Heart left ventricle (tissue), 16 donors: ENCODE results near the gene TAB2. TPM values are rescaled to one million over a fixed set of nuclear protein-coding genes. Genes with fewer than 3 reads are reported as not detected.

Source experiments
- ATAC-seq, 4 donors: fragments of 200-7000 bp; cut with Tn5 transposase; one replicate each; pipeline ENCODE4 v1.9.1; 2020 to 2022; ENCODE audit warnings: moderate library complexity in 4 of 4, mild to moderate bottlenecking in 3 of 4, moderate number of reproducible peaks in 1 of 4
- DNase-seq, 5 donors: peaks; one replicate each; pipeline ENCODE4 v3.0.0-alpha.2; 2020
- H3K27ac ChIP-seq, 12 donors: fragments of 200-600 bp; sonication (generic) in 4 of 12; one replicate each; pipeline versions ENCODE4 v1.5.0 to v1.8.0; 2016 to 2022; ENCODE audit warnings: mild to moderate bottlenecking in 2 of 12
- H3K27me3 ChIP-seq, 9 donors: fragments of 200-600 bp; sonication (generic) in 2 of 9; one replicate each; pipeline versions ENCODE4 v1.5.1 to v1.8.0; 2016 to 2022; ENCODE audit warnings: mild to moderate bottlenecking in 3 of 9
- H3K36me3 ChIP-seq, 9 donors: fragments of 200-600 bp; sonication (generic) in 2 of 9; one replicate each; pipeline versions ENCODE4 v1.5.0 to v1.8.0; 2018 to 2022; ENCODE audit warnings: mild to moderate bottlenecking in 2 of 9
- H3K4me1 ChIP-seq, 12 donors: fragments of 200-600 bp; sonication (generic) in 4 of 12; one replicate each; pipeline versions ENCODE4 v1.5.0 to v1.8.0; 2016 to 2022; ENCODE audit warnings: mild to moderate bottlenecking in 3 of 12
- H3K4me3 ChIP-seq, 12 donors: fragments of 200-600 bp; sonication (generic) in 4 of 12; one replicate each; pipeline versions ENCODE4 v1.5.0 to v1.8.0; 2017 to 2022; ENCODE audit warnings: mild to moderate bottlenecking in 9 of 12, moderate library complexity in 4 of 12
- H3K9me3 ChIP-seq, 12 donors: fragments of 200-600 bp; sonication (generic) in 4 of 12; one replicate each; pipeline versions ENCODE4 v1.5.0 to v1.8.0; 2016 to 2022; ENCODE audit warnings: mild to moderate bottlenecking in 1 of 12
- CTCF ChIP-seq, 12 donors: fragments of 200-600 bp; sonication (generic) in 4 of 12; IDR thresholded peaks; one replicate each; pipeline versions ENCODE4 v1.5.0 to v1.8.0; 2018 to 2022; ENCODE audit warnings: antibody characterized with exemption in 12 of 12, mild to moderate bottlenecking in 5 of 12
- POLR2A ChIP-seq, 2 donors: fragments of 450-650 bp; IDR thresholded peaks; one replicate each; pipeline ENCODE4 v1.6.1; 2017; ENCODE audit warnings: antibody characterized with exemption in 2 of 2, mild to moderate bottlenecking in 2 of 2, moderate library complexity in 2 of 2
- WGBS, 4 donors: extraction: QIAGEN DNeasy Blood & Tissue Kit in 2 of 4; methylation state at CpG; one replicate each; pipeline versions ENCODE4 v1.1.5 to v1.1.7; 2013 to 2018; 5-methylcytosine and 5-hydroxymethylcytosine counted together
- intact Hi-C, 10 donors: fragments of 100-400 bp; cut with DNase I; formaldehyde crosslinking; loops; one replicate each; pipeline versions ENCODE4 v1.11.1 to v1.14.2; 2022
- polyA plus RNA-seq, 2 donors: library from polyadenylated mRNA; stranded (reverse); fragments of 200-250 nt; gene quantifications; one replicate each; pipeline ENCODE4 v1.2.3, GENCODE V29; 2013
- total RNA-seq, 9 donors: library from RNA; depleted of rRNA in 2 of 9; stranded (reverse); fragments of >200 nt in 2 of 9; fragmentation: NEBNext Ultra II Directional in 3 of 9; extraction: Animal tissue kit (Norgen Biotek cat#: 25700) in 3 of 9; gene quantifications; one replicate each; pipeline versions ENCODE4 v1.1.0 to v1.2.4, GENCODE V29; 2016 to 2023
- donor health status: ischemic (EF 13 %, LVEDD 7.1; RV severe dilation, severe dysfunction).
- donor health status: healthy with polysubstance abuse.
- donor health status: DM: no; HTN: yes; CAD: no.
- donor health status: DM: no; HTN: no; CAD: no.
- donor health status: ischemic (EF 25% LVEDD 6.9; RV normal size, moderate dysfunction).
- donor health status: ischemic (EF 25% LVEDD 5.7; RV mildly dilated, moderate dysfunction).
- donor health status: healthy.
- donor health status: DM: yes; HTN: yes; CAD: no.
- donor health status: ischemic (EF 35%, LVEDD 5.7; RV mildly dilated, moderate dysfunction).
- donor health status: nonischemic (EF 11% LVEDD 7.7; RV severe dilation, severe dysfunction).
- donor health status: DM: yes; HTN: yes; CAD: no.
- donor health status: PGD.
- donor health status: ischemic (EF 29% LVEDD 5.4; RV normal size, mild dysfunction).
- donor health status: nonischemic (EF 23%, LVEDD 6.1; RV moderate dilation, normal function).

Gene TAB2
- total and polyA plus RNA-seq, 11 donors: 19.1 to 95.5 (median 53.7) TPM

- 94 to 96% (median 95%) methylated on average over 17 of the region's 17 CpGs for WGBS, 4 donors
- ATAC-seq: no peak
- no peaks in the 10 kb centered on the region for H3K27me3 ChIP-seq
- no peak for DNase-seq
- H3K36me3 ChIP-seq: no peaks in the 10 kb centered on the region
- no peak overlapping the region for H3K4me3 ChIP-seq
- peaks cover 0 to 44% (median 0%) of the 10 kb centered on the region in 12 donors for H3K4me1 ChIP-seq
- H3K9me3 ChIP-seq: no peaks in the 10 kb centered on the region
- intact Hi-C loops: no loop called here
- TF ChIP-seq CTCF (IDR thresholded peaks at IDR 0.05) (no peak), POLR2A (IDR thresholded peaks at IDR 0.05) (no peak)
- no peak overlapping the region for H3K27ac ChIP-seq
Observed at GRCh38 chr6:149357726-149358538, 40.4 kb downstream of the TAB2 start.

GRCh38 chr6:149359440-149359839, 41.9 kb downstream of the TAB2 start:
- DNase-seq: no peak

GRCh38 chr6:149360536-149360935, 43.0 kb downstream of the TAB2 start:
- intact Hi-C loops: no loop called here
- ATAC-seq (no peak), DNase-seq (no peak)
- Histone ChIP-seq H3K4me1 (peaks cover 0 to 71% (median 12%) of the 10 kb centered on the region in 12 donors), H3K4me3 (no peak overlapping the region), H3K36me3 (no peaks in the 10 kb centered on the region), H3K27me3 (no peaks in the 10 kb centered on the region), H3K9me3 (no peaks in the 10 kb centered on the region), H3K27ac (no peak overlapping the region)
- 97 to 99% (median 98%) methylated on average over 3 of the region's 3 CpGs for WGBS, 4 donors
- TF ChIP-seq POLR2A (IDR thresholded peaks at IDR 0.05): no peak
- no peak for TF ChIP-seq CTCF (IDR thresholded peaks at IDR 0.05)

More at GRCh38 chr6:149359440-149359839, 41.9 kb downstream of the TAB2 start:
- Histone ChIP-seq H3K9me3 (no peaks in the 10 kb centered on the region), H3K27me3 (no peaks in the 10 kb centered on the region), H3K36me3 (no peaks in the 10 kb centered on the region), H3K27ac (no peak overlapping the region), H3K4me1 (peaks cover 0 to 60% (median 8%) of the 10 kb centered on the region in 12 donors), H3K4me3 (no peak overlapping the region)
- no peak for TF ChIP-seq POLR2A (IDR thresholded peaks at IDR 0.05)
- no peak for TF ChIP-seq CTCF (IDR thresholded peaks at IDR 0.05)
- no peak for ATAC-seq
- intact Hi-C loops: no loop called here

GRCh38 chr6:149362289-149362688, 44.8 kb downstream of the TAB2 start:
- WGBS, 4 donors: 95 to 99% (median 97%) methylated on average over 5 of the region's 5 CpGs
- no peaks in the 10 kb centered on the region for H3K9me3 ChIP-seq
- ATAC-seq (no peak), DNase-seq (no peak)
- no peak for TF ChIP-seq POLR2A (IDR thresholded peaks at IDR 0.05)
- TF ChIP-seq CTCF (IDR thresholded peaks at IDR 0.05): no peak
- H3K4me1 ChIP-seq: peaks cover 0 to 76% (median 22%) of the 10 kb centered on the region in 12 donors
- intact Hi-C loops: no loop called here
- no peak overlapping the region for H3K27ac ChIP-seq
- no peaks in the 10 kb centered on the region for H3K27me3 ChIP-seq
- no peaks in the 10 kb centered on the region for H3K36me3 ChIP-seq
- no peak overlapping the region for H3K4me3 ChIP-seq
